Stimulated activated CD8-positive, alpha-beta memory T cell treated with anti-CD3 and anti-CD28 coated beads, Interleukin-15, amount 100 ng/mL, for 1 hour (primary cell): ENCODE measurements around the gene PSMB5.

Experiments
- DNase-seq: peaks from one replicate; pipeline ENCODE4 v3.0.0-alpha.2; 2020; ENCODE audit warnings: low read depth

The PSMB5 gene

GRCh38 chr14:23034498-23035302 is at the start of gene PSMB5:
TSS of gene PSMB5 (minus strand) at chr14:23034900. CDS start at chr14:23034881, 19 bp downstream.
- DNase-seq: peak; percentile 70

DNA sequence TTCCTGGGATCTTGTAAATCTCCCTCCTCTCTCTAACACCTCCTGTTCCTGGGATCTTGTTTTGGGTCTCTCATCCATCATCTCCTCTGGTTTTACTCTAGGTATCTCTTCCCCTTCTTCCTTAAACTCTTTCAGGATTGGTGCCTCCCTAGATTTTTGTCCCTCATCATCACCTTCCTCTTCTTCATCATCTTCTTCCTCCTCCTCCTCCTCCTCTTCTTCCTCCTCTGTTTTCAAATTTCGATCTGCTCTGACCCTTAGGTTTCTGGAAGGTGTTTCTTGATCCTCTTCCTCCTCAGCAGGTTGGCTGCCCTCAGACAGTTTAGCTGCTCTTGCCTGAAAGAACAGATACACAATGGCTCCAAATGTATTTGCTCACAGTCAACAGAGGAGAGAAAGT is 45.8 kb upstream of the PSMB5 start:
- DNase-seq: no peak

GRCh38 chr14:23079716-23080115 is 45.0 kb upstream of the PSMB5 start:
- no peak for DNase-seq

DNA sequence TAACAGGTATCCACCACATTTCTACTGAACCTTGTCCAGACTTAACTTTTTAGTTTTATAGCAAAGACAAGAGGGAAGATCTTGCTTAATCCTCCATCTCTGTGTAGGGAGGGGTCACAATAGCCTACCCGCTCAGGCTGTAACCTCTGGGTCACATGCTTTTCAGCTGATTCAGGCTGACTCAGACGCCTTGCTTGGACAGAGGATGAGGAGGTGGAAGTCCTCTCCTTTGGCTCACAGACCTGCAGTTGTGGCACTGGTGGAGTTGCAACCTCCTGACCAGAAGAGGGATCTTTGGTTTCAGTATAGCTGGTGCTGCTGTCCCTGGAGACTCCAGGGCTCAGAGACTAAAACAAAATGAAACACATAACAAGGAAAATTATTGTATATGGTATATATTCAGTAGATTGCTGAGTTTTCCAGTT is 44.0 kb upstream of the PSMB5 start:
- DNase-seq: no peak

DNA sequence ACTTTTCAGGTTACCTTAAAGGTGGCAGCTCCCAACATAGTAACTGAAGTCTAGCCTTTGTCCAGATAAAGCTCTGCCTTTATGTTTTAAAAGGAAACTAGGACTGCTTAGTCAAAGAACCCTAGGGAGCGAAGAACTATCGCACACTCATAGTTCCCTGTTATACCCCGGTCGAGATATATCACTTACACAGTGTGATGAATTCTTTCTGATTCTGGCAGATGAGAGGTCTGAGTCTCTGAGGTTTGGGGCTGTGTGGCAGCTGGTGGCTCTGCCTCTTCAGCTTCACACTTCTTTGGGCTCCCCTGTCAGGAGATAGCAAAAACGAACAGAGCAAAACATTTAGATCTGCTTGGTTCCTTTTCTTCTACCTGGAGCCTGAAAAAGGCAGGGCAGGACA is 43.3 kb upstream of the PSMB5 start:
- no peak for DNase-seq

- DNase-seq: no peak
These were observed 42.2 kb upstream of the PSMB5 start for GRCh38 chr14:23076785-23077408.

DNA sequence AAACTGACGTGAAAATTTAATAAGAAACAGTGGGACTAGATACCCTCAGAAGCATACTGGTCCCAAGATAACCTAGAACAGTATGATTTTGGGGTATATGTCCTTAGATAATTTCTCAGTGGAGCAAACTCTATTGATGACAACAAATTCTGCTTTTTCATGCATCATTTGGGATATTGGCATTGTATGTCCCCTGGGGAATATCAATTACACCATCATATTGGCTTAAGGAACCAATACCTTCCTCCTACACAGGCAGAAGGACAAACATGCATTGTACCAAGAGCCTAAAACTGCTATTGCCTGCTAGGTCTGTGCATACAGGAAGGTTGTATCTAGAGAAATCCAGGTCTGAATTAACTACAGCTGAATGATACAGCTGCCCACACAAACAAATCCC is 40.2 kb upstream of the PSMB5 start:
- no peak for DNase-seq

DNA sequence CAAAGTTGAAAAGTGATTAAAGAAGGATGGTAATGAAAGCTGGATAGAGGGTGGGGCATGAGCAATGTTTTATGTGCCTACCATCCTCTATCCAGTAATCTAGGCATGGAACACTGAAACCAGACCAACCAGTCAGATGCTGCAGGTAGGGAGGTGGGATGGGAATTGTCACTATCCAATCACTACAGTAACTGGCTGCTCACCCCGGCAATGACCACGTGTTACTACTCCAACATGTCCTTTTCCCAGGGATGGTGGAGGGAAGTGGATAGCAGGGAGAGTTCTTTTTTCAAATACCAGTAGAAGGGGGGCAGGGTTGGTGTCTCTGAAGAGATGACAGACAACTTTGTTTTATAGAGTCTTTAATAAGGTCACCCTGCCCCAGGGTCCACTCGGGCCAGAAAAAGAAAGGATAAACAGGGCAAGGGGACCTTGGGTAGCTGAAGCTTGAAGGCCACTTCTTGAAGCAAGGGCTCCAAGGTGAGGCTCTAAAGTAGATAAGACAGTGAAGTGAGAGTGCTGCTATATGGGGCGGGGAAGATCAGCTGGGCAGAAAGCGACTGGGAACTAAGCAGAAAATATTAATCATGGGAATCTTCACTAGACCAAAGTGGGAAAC is 37.3 kb upstream of the PSMB5 start:
- DNase-seq: no peak

DNA sequence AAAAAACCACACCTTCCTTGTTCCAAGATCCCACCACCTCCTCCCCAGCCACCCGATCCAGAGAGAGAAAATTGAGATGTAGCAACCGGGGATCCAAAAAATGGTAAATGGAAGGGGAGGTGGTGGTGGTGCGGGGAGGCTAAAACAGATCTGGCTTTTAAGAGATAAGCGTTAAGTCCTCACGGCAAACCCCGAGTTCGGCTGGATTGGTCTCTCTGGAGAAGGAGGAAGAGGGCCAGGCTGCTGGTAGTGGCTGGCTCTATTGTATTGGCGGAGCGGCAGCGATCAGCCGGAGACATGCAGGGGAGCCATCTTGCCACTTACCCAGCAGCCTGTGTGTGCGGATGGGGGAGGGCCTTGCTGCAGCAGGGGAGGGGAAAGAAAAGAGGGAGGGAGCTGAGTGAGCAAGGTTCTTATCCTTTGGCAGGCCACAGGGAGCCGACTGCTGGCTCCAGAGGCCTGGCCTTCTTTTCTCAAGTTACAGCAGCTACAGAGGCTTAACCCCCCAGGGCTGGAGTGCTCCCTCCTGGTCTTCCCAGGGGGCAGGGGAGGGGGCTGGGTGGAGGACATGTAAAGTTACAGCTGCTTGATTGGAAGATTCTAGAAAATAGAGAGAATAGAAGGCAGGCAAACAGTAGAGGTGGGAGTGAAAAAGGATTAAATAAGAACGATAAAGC is 36.7 kb upstream of the PSMB5 start:
- DNase-seq: peak; percentile 56

- no peak for DNase-seq
These were observed 35.8 kb upstream of the PSMB5 start for GRCh38 chr14:23070262-23071129.

DNA sequence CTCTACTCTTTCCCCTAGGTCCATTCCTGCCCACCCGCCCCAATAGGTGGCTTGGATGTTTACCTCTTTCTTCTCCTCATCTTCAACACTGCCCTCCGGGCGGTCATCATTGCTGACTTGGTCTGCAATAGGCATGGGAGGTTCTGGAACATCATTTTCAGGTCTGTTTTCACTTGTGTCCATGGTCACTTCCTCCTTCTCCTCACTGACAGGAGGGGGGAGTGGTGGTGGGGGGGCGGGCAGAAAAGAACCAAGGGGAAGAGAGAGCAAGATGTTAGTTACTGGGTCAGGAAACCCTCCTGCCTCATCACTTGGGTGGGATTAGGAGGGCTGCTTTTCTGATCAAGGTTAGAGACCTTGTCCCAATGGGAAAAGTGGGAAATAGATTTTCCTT is 34.7 kb upstream of the PSMB5 start:
- DNase-seq: no peak

DNA sequence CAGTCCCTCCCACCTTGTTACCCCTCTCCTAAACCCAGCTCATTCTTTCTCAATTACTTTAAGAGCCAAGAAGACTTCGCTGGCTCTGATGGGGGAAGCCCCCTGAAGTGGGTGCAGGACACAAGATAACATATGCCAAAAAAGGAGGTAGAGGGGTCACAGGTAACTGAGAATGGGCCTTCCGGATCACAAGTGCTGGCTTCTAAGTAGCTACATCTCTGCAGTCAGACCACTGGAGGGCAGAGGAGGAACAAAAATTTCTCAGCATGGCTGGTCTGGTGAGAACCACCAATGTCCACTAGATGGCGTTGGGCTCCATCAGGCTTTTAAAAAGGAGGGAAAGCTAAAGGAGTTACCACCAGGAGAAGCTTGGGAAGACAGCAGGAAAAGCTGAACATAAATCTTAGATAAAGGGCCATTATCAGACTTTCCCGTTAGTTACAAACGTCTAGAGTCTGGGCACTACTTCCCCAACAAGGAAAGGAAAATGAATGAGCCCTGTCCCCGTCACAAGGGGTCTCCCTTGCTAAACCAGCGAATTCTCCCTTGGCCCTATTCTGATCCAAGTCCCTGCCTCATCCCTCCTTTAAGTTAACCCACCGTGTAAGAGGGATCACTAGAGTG is 34.2 kb upstream of the PSMB5 start:
- DNase-seq: peak; percentile 47

- DNase-seq: no peak
These were observed 33.4 kb upstream of the PSMB5 start for GRCh38 chr14:23067847-23068788.

GRCh38 chr14:23066855-23067744 is 32.4 kb upstream of the PSMB5 start:
- DNase-seq: no peak

- DNase-seq: no peak
These were observed 31.7 kb upstream of the PSMB5 start for GRCh38 chr14:23066368-23066767.

DNA sequence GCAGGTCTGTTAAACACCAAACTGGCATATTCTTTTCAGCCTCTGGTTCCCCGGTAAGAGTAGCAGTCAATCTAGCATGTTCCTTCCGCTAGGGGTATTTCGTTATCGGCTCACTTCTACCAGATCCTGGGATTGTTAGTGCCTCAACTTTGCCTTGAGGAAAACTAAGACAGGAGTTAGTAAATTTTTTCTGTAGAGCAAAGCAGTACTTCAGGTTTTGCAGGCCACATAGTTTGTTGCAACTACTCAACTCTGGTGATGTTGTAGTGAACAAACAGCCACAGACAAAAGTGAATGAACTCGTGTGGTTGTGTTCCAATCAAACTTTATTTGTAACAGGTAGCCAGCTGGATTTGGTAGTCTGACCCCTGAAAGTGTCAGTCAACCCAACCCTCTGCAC is 28.9 kb upstream of the PSMB5 start:
- DNase-seq: no peak

DNA sequence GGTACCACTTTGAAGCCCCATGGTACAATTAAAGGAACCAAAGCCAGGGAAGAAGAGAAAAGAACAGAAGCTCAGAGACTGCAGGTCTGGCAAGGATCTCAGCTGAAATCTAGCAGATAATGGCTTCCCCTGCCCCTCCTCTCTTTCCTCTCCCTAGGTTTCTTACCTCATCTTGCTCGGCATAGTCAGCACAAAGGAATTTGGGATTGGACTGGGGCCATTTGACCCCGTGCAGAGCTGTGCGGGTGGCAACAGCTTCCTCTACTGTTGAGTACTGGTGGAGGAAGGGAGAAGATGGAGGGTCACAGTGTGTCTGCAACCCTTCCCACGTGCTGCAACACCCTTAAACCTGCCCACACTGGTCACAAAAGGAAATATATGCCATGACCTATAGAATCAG is 27.3 kb upstream of the PSMB5 start:
- no peak for DNase-seq

GRCh38 chr14:23060536-23061260 is 26.0 kb upstream of the PSMB5 start:
- DNase-seq: no peak
